Measurements from ENCODE around the gene SLC29A4. TPM values are rescaled to one million over a fixed set of nuclear protein-coding genes. Genes with fewer than 3 reads are reported as not detected.

Gene SLC29A4
- total RNA-seq, 1 donor from 2014 or later: 1.8 TPM

DNA sequence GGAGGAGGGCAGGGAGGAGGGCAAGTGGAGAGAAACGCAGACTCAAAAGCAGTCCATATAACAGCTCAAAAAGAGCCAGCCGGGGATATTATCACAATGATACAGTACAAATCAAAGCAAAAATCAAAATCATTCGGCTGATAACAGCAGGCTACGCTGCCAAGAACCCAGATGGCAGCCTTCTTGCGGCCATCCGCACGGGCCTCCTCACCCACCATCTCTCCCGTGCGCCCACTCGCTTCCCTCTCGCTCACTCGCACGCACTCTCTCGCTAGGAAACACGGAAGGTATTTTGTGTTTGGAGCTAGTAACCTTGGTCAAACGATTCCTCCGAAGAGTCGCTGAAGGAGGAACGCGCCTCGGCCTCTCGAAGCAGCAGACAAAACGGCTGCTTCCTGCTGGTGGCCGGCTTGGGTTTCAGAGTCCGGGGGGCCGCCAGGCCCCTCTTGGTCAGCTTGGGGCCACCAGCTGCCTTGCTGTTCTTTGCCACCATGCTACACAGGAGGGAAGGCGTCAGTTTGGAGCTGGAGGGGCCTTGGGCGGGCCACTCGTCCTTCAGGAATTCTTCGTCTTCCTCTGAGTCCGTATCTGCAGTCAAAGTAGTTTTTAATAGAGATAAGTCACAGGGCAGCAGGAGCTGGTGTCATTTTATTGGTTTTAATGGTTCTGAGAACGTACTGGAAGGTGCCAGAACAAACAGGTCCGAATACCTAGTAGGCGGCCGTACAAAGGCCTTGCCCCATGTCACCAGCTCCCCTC, 68.9 kb downstream of the SLC29A4 start:
- Mint-ChIP-seq H3K4me3 (no peak overlapping the region), H3K9me3 (no peaks in the 10 kb centered on the region), H3K27me3 (no peaks in the 10 kb centered on the region), H3K27ac (no peak overlapping the region), H3K36me3 (ENCODE audit: low read depth) (peaks cover 46% of the 10 kb centered on the region), H3K4me1 (peaks cover 14% of the 10 kb centered on the region)
- intact Hi-C loops (cut with micrococcal nuclease): no loop called here
- DNase-seq: no peak

DNA sequence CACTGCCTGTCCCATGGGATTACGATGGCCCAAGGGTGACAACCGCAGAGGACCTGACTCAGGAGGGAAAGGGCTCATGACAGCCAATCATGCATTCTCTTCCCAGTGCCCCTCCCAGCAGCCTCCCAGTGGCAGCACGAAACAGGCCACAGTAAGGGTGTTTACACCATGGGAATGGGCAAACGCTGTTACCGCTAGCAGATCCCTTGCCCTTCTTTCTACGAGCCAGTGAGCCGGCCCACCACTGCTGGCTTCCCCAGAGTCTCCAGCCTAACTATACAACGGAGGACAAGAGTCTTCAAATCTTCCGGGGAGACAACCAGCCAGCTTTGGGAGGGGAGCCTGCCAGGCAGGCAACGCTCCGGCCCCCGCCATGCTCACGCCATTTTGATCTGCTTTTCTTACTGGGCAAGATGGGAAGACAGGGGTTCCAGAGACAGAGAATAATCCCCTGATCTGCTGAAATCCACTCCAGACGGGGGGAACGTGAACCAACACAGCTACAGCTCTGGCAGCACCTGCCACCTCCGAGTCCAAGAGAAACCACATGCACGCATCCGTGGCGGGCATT, 69.8 kb downstream of the SLC29A4 start:
- Mint-ChIP-seq H3K4me3 (no peak overlapping the region), H3K4me1 (peaks cover 14% of the 10 kb centered on the region), H3K9me3 (no peaks in the 10 kb centered on the region), H3K27me3 (no peaks in the 10 kb centered on the region), H3K36me3 (ENCODE audit: low read depth) (peaks cover 50% of the 10 kb centered on the region), H3K27ac (no peak overlapping the region)
- intact Hi-C loops (cut with micrococcal nuclease): no loop called here
- DNase-seq: no peak

DNA sequence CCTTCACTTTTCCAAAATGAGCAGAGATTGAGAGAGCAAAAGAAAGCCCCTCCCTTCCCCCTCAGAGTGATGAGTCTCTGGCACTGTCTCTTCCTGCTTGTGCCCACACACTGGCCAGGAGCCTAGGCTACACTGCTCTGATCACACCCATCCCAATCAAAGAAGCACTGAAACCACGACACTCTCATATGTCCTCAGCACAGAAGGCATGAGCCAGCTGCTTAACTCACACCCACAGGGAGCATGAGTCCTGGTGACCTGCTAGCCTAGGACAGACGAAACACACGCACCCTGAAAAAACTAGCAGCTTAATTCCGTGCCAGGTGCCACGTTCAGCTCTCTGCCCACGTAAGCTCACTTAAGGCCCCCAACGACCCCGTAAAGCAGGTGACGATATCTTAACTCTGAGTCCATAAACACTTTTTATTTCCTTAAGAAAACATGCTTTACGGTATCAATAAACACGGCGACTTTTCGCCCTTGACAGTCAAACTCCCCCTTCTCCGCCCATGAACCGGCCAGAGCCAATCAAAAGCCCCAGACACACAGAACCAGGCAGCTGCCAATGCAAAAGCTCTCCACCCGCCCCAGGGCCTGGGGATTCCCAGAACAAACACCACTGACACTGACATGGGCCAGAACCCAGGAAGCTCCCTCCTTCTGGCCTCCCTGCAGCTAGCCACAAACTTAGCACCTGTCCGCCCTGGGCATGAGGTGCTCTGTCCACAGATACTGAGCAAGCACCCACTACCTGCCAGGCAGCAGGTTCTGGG, 71.9 kb downstream of the SLC29A4 start:
- peaks cover 14% of the 10 kb centered on the region for H3K4me1 Mint-ChIP-seq

More for the DNA sequence above, 71.9 kb downstream of the SLC29A4 start:
- Mint-ChIP-seq H3K36me3 (ENCODE audit: low read depth) (peaks cover 55% of the 10 kb centered on the region), H3K27me3 (no peaks in the 10 kb centered on the region), H3K4me3 (no peak overlapping the region), H3K27ac (peak overlapping the region; percentile 52), H3K9me3 (no peaks in the 10 kb centered on the region)
- DNase-seq: no peak
- intact Hi-C loops (cut with micrococcal nuclease): no loop called here

Other genes with a start within 250 kb of the SLC29A4 start
- 13.6 and 14.2 TPM in 2 replicates for gene RBAK, start 237.1 kb upstream of the SLC29A4 start, total RNA-seq
- gene WIPI2, start 92.7 kb upstream of the SLC29A4 start, total RNA-seq: 49.1 and 51.4 TPM in 2 replicates
- 40.0 and 43.3 TPM in 2 replicates for gene TNRC18, start 140.9 kb downstream of the SLC29A4 start, total RNA-seq
- 15.7 and 16.3 TPM in 2 replicates for gene FBXL18, start 230.9 kb downstream of the SLC29A4 start, total RNA-seq
- 7,275 and 7,450 TPM in 2 replicates for gene ACTB, start 247.7 kb downstream of the SLC29A4 start, total RNA-seq